Right ventricle myocardium inferior (tissue), 1 donor: ENCODE results near the gene MAD1L1. TPM values are rescaled to one million over a fixed set of nuclear protein-coding genes. Genes with fewer than 3 reads are reported as not detected.

ENCODE experiments used
- ATAC-seq: fragments of 200-7000 bp; cut with Tn5 transposase; one replicate; pipeline ENCODE4 v1.9.1; 2020; ENCODE audit warnings: mild to moderate bottlenecking, moderate library complexity
- DNase-seq: peaks from one replicate; pipeline ENCODE4 v3.0.0; 2021; ENCODE audit errors: missing footprints
- intact Hi-C: fragments of 100-400 bp; cut with DNase I; formaldehyde crosslinking; loops from one replicate; pipeline ENCODE4 v1.11.0; 2022
- total RNA-seq: library from RNA; stranded (reverse); fragmentation: NEBNext Ultra II Directional; extraction: Animal tissue kit (Norgen Biotek cat#: 25700); gene quantifications from one replicate; pipeline ENCODE4 v1.2.1, GENCODE V29; 2021
- donor health status: DM: no; HTN: yes; CAD: no; lungs with severe emphysema.

MAD1L1 gene
- total RNA-seq, 1 donor from 2014 or later = 19.1 TPM

GRCh38 chr7:2120841-2121830 lies 111.6 kb downstream of the MAD1L1 start:
- intact Hi-C loops = no loop called here
- DNase-seq (no peak), ATAC-seq (no peak)

DNA sequence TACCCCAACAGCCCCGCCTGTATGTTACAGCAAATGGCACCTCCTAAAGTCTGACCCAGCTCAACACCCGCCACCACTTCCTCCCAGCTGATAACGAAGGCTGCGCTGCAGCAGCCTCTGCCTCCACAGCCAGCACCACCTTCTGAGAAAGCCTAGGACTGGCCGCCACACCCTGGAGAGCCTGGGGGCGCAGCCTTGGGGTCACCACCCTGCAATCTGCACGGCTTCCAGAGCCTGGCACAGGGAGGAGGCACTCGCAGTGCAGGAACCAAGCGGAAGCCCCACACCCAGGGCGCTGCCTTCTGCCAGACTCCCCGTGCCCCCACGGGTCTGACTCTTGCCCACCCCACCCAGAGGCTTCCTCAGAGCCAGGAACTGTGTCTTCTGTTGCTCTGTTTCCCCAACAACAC lies 112.5 kb downstream of the MAD1L1 start:
- ATAC-seq (no peak), DNase-seq (no peak)
- intact Hi-C loops = no loop called here

DNA sequence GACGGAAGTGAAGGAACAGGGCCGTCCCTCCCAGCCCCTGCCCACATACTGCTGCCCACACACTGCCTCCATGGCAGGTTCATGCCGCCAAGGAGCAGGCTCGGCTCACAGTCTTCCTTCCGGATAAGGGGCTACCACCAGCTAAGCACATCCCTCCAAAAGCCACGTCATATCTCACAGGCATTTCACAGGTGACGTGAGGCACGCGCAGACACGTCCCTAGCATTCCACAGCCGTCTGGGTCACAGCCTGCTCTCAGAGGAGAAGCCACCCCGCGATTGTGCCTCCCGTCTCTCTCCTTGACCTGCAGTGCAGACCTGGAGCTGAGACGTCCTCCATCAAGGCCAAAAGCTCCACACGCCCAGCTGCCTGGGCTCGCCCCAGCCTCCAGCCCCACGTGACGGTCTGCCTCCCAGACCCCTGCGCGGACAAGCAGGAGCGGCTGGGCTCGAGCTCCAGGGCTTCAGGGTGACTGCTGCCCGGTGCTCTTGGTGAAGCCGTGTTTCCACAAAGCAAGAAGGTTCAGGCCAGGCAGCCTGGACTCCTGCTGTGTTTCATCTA lies 114.0 kb downstream of the MAD1L1 start:
- no peak for DNase-seq
- intact Hi-C loops = loop anchor here (5.0 kb wide), 1 partner anchor 54 kb away; no protein-coding TSS in a partner anchor
- ATAC-seq = no peak

- ATAC-seq (no peak), DNase-seq (no peak)
These were observed 114.7 kb downstream of the MAD1L1 start for GRCh38 chr7:2118056-2118455.

DNA sequence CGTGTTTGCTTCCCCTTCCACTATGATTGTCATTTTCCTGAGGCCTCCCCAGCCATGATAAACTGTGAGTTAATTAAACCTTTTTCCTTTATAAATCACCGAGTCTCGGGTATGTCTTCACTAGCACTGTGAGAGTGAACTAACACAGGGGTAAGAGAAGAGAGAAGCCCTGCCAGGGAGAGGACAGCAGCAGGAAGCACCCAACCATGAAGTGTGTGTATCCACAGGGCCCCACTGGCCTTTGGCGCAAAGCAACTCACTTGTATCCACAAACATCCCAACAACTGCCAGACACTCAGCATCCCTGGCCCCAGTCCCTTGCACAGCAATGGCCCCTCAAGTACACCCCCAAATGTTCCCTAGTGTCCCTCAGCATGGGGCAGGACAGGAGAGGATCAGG lies 115.1 kb downstream of the MAD1L1 start:
- intact Hi-C loops = loop anchor here (5.0 kb wide), 1 partner anchor 55 kb away; no protein-coding TSS in a partner anchor
- DNase-seq = no peak
- ATAC-seq = no peak

More at GRCh38 chr7:2118056-2118455, 114.7 kb downstream of the MAD1L1 start:
- intact Hi-C loops = loop anchor here (5.0 kb wide), 1 partner anchor 54 kb away; no protein-coding TSS in a partner anchor

- intact Hi-C loops = loop anchor here (5.0 kb wide), 1 partner anchor 55 kb away; no protein-coding TSS in a partner anchor
- DNase-seq (peak; percentile 83), ATAC-seq (peak; percentile 59)
These were observed 115.7 kb downstream of the MAD1L1 start for GRCh38 chr7:2116989-2117591.

- intact Hi-C loops = loop anchor here (5.0 kb wide), 1 partner anchor 56 kb away; no protein-coding TSS in a partner anchor
- no peak for ATAC-seq
- DNase-seq = no peak
These were observed 116.3 kb downstream of the MAD1L1 start for GRCh38 chr7:2116448-2116810.

DNA sequence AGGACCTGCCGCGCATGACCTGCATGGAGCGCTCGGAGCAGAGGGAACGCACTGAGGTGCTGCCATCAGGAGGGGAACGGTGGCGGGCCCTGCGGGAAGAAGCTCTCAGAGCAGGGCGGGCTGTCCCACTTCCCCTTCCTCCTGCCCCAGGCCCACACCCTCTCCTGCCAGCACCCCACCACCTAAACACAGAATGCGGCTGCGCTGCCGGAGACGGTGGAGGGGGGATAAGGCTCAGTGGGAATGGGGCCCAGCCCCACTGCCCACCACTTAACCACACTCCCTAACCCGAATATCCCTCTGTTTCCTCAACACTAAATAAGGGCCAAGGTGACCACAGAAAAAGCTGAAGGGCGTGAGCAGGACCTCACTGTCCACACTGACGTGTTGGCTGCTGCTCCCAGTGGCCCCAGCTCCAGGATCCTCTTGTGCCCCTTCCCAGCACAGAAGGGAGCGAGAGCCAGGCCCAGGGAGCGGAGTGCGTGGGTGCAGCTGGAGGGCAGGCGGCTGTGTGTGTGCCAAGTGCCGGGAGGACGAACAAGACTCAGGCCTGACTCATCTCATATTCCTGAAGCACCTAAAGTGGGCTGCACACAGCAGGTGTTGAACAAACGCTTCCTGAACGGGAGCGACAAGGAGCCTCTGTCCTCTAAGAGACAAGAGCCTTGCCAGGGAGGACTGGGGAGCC lies 116.8 kb downstream of the MAD1L1 start:
- DNase-seq (no peak), ATAC-seq (peak; percentile 59)
- intact Hi-C loops = loop anchor here (5.0 kb wide), 1 partner anchor 56 kb away; no protein-coding TSS in a partner anchor

GRCh38 chr7:2114926-2115759 lies 117.6 kb downstream of the MAD1L1 start:
- ATAC-seq = no peak
- no peak for DNase-seq
- intact Hi-C loops = loop anchor here (5.0 kb wide), 1 partner anchor 57 kb away; no protein-coding TSS in a partner anchor

- DNase-seq = no peak
- ATAC-seq = no peak
- intact Hi-C loops = no loop called here
These were observed 118.7 kb downstream of the MAD1L1 start for GRCh38 chr7:2114052-2114451.

- DNase-seq = no peak
- intact Hi-C loops = no loop called here
These were observed 120.2 kb downstream of the MAD1L1 start for GRCh38 chr7:2112261-2113198.

GRCh38 chr7:2111568-2111967 lies 121.2 kb downstream of the MAD1L1 start:
- ATAC-seq = no peak
- no peak for DNase-seq
- intact Hi-C loops = no loop called here

More at GRCh38 chr7:2112261-2113198, 120.2 kb downstream of the MAD1L1 start:
- ATAC-seq = no peak

DNA sequence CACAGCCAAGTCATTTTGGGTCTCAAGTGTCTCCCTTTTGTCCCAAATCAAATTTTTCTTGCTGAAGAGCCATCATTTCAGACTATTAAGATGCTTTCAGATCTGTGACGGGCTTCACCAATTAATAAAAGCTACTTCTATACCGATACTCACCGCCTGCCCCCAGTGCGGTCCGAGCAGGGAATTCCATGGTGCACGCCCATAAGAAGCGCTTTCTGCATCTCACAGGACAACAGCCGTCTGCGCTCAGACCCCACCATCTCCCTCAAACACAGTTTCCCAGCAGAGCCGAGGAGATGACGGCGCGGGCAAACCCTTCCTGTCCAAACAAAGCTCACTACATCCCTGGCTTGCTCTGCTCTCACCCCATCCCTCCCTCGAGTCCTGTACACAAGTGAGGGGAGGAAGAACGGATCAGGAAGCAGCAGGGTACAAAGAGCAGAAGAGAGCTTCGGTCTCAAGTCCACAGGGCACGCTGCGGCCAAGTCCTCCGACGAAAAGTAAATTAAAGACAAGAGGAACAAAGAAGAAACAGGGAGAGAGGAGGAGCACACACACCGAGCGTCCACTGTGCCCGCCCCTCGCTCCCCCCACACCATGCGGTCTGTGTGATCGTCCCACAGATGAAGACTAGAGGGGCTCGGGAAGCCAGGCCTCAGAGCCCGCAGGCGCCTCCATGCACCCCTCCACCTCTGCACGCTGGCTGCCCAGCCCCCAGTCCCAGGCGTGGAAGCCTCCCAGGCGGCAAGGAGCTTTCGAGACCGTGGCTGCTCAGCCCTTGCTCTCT lies 121.9 kb downstream of the MAD1L1 start:
- intact Hi-C loops = no loop called here
- ATAC-seq = no peak
- no peak for DNase-seq

GRCh38 chr7:2109936-2110609 lies 122.7 kb downstream of the MAD1L1 start:
- intact Hi-C loops = loop anchor here (10.0 kb wide), 1 partner anchor 245 kb away; the partner anchor contains the start of gene EIF3B

GRCh38 chr7:2109251-2109872 lies 123.4 kb downstream of the MAD1L1 start:
- intact Hi-C loops = loop anchor here (10.0 kb wide), 1 partner anchor 245 kb away; the partner anchor contains the start of gene EIF3B
- ATAC-seq (no peak), DNase-seq (no peak)

More at GRCh38 chr7:2109936-2110609, 122.7 kb downstream of the MAD1L1 start:
- ATAC-seq (no peak), DNase-seq (no peak)
